Hematopoietic multipotent progenitor cell treated with erythropoietin and hydrocortisone succinate and interleukin-3 and kit ligand, for 15 days (in vitro differentiated cells): Measurements from ENCODE around the gene TAF4B.
"Not testable (repeated sequence)": the region's sequence is repeated elsewhere in the genome, so short reads cannot be mapped to it uniquely, and the experiment has no call there.

Experiments used
- DNase-seq: peaks from one replicate; pipeline ENCODE4 v3.0.0-alpha.2; 2015; ENCODE audit warnings: low spot score

The TAF4B gene, protein sequence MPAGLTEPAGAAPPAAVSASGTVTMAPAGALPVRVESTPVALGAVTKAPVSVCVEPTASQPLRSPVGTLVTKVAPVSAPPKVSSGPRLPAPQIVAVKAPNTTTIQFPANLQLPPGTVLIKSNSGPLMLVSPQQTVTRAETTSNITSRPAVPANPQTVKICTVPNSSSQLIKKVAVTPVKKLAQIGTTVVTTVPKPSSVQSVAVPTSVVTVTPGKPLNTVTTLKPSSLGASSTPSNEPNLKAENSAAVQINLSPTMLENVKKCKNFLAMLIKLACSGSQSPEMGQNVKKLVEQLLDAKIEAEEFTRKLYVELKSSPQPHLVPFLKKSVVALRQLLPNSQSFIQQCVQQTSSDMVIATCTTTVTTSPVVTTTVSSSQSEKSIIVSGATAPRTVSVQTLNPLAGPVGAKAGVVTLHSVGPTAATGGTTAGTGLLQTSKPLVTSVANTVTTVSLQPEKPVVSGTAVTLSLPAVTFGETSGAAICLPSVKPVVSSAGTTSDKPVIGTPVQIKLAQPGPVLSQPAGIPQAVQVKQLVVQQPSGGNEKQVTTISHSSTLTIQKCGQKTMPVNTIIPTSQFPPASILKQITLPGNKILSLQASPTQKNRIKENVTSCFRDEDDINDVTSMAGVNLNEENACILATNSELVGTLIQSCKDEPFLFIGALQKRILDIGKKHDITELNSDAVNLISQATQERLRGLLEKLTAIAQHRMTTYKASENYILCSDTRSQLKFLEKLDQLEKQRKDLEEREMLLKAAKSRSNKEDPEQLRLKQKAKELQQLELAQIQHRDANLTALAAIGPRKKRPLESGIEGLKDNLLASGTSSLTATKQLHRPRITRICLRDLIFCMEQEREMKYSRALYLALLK

DNA sequence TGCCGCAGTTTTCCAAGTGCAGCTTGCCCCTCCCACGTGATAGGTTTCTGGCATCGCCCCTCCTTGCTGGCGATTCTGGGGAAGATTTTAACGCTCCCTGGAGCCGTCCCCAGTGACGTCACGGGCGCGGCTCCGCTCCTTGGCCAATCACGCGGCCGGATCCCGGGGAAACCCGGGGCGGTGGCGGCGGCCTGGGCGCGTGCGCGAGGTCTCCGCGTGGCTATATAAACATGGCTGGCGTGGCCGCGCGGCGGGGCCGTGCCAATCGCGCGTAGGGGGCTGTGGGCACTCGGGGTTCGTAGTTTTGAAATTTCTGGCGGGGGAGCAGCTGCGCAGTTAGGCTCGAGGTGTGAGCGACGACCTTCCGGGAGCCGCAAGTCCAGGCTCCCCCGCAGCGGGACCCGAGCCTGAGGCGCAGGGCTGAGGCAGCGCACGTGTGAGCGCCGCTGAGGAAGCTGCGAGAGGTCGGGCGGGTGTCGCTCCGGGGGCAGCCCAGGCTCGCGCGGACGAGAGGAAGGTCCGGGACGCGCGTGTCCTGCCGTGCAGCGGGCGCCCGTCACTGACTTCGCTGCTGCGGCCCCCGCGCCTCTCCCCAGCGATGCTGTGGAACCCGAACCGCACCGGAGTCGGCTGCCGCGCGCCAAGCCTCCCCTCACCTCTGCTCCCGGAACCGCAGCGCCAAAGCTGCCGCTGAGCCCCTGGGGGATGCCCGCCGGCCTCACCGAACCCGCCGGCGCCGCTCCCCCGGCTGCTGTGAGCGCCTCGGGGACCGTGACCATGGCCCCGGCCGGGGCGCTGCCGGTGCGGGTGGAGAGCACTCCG is at the start of gene TAF4B:
TAF4B (plus strand) TSS at position 217 of the 822 bp plus-strand sequence; CDS start at position 706, 489 bp downstream.
- DNase-seq: peak; percentile 92

DNA sequence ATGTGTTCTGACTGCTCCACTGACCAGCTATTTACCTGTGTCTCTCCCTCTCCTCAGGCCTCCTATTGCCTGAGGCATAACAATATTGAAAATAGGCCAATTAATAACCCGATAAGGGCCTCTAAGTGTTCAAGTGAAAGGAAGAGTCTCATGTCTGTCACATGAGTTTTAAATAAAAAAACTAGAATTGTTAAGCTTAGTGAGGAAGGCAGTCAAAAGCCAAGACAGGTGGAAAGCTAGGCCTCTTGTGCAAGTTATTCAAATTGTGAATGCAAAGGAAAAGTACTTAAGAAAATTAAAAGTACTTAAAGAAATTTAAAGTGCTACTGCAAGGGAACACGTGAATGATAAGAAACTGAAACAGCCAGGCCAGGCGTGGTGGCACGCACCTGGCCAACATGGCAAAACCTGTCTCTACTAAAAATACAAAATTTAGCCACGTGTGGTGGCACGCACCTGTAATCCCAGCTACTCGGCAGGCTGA is 44.9 kb upstream of the TAF4B start:
- no peak for DNase-seq

DNA sequence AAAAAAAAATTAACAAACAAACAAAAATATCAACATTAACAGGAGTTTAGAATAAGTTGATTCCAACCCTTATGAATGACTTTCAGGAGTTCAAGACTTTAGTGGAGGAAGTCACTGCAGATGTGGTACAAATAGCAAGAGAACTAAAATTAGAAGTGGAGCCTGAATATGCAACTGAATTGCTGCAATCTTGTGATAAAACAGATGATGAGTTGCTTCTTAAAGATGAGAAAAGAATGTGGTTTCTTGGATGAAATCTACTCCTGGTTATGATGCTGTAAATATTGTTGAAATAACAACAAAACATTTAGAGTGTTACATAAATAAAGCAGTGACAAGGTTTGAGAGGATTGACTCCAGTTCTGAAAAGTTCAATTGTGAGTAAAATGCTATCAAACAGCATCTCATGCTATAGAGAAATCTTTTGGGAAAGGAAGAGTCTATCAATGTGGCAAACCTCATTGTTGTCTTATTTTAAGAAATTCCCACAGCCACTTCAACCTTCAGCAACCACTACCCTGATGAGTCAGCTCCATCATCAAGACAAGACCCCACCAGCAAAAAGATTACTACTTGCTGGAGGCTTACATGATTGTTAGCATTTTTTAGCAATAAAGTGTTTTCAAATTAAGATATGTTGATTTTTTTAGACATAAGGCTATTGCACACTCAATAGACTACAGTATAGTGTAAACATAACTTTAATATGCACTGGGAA is 42.7 kb upstream of the TAF4B start:
- no peak for DNase-seq

DNA sequence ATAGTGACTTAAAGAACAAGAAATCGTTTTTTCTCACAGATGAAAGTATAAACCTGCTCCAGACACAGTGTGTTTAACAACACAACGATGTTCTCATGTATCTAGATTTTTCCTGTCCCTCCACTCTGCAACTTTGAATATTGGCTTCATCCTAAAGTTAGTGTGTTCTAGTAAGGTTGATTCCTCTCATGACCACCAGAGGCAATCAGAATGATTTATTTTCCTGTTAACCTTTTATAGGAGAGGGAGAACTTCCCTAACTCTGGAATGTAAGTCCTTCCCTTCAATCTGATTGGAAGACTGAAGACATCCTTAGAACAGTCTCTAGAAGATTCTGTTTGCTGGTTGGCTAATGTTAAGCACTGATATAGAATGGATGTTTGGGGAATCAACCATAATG is 41.0 kb upstream of the TAF4B start:
- no peak for DNase-seq

DNA sequence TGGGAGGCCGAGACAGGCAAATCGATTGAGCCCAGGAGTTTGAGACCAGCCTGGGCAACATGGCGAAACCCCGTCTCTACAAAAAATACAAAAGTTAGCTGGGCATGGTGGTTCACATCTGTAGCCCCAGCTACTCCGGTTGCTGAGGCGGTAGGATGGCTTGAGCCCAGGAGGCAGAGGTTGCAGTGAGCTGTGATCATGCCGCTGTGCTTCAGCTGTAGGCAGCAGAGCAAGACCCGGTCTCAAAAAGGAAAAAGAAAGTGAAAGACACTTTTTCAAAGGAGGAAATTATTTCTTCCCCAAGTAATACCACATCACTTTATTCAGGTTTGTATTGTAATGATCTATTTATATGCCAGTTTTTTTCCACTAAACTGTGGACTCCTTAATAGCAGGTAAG is 35.7 kb upstream of the TAF4B start:
- no peak for DNase-seq

DNA sequence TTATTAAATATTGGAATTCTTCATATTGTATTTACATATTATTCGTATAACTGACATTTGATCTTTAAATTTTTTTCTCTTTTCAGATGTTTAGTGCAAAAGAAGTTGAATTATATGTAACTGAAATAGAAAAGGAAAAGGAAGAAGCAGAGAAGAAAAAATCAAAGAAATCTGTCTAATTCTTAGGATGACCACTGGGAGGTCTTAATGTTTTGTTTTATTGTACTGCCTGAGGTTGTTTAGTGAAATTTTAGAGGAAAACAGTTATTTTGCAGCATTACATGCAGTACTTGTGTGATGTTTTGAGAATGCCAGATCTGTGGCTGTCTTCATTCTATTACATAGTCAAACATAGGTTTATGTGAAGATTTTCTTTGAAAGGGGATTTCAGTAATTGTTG is 34.0 kb upstream of the TAF4B start:
- no peak for DNase-seq

DNA sequence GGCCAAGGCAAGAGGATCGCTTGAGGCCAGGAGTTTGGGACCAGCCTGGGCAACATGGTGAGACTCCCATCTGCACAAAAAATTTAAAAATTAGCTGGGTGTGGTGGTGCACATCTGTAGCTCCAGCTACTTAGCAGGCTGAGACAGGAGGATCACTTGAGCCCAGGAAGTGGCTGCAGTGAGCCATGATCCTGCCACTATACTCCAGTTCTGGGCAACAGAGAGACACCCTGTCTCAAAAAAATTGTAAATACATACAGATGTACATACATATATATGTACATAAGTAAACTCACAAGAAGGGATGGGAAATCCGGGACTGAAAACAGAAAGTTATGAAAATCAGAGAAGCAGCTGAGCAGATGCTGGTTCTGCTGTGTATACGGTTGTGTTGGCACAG is 29.6 kb upstream of the TAF4B start:
- no peak for DNase-seq

DNA sequence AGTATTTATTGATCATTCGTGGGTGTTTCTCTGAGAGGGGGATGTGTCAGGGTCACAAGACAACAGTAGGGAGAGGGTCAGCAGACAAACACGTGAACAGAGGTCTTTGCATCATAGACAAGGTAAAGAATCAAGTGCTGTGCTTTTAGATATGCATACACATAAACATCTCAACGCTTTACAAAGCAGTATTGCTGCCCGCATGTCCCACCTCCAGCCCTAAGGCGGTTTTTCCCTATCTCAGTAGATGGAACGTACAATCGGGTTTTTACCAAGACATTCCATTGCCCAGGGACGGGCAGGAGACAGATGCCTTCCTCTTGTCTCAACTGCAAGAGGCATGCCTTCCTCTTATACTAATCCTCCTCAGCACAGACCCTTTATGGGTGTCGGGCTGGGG is 24.2 kb upstream of the TAF4B start:
- DNase-seq: not testable (repeated sequence)

DNA sequence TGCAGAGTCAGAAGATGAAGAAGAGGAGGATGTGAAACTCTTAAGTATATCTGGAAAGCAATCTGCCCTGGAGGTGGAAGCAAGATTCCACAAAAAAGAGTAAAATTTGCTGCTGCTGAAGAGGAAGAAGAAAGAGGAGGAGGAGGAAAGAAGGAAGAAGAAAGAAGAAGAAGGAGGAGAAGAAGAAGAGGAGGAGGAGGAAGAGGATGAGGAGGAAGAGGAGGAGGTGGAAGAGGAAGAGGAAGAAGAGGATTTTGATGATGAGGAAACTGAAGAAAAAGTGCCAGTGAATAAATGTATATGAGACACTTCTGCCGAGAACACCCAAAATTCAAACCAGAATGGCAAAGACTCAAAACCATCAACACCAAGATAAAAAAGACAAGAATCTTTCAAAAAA is 20.9 kb upstream of the TAF4B start:
- no peak for DNase-seq

DNA sequence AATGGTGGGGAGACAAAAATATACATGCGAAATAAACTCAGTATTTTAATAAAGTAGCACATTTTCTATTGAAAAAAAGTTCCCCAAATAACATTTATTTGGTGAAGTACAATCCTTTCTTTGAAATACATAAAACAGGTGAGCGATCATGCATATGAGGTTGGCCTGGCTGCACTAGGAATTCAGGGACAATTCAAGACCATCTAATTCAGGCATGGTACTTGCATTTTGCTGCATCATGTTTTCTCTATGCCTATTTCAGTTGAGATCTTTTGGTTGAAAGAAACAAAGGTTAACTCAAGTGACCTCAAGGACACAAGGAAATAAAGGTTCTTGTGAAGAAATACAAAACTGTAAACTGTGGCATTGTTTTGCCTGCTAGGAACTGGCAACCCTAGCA is 19.8 kb upstream of the TAF4B start:
- no peak for DNase-seq

DNA sequence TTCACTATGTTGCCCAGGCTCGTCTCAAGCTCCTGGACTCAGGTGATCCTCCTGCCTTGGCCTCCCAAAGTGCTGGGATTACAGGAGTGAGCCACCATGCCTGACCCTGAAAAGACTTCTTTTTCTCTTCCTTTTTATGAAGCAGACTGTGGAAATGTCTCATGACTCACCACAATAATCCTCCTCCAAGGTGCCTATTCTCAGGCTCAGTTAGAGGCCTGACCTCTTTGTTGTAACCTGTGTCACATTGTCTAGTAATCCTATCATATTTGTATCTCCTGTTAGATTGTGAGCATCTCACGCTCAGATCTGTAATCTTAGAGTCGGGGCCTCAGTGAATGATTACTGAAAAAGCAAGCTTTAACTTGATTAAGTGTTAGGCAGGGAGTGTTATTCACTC is 18.3 kb upstream of the TAF4B start:
- DNase-seq: no peak

DNA sequence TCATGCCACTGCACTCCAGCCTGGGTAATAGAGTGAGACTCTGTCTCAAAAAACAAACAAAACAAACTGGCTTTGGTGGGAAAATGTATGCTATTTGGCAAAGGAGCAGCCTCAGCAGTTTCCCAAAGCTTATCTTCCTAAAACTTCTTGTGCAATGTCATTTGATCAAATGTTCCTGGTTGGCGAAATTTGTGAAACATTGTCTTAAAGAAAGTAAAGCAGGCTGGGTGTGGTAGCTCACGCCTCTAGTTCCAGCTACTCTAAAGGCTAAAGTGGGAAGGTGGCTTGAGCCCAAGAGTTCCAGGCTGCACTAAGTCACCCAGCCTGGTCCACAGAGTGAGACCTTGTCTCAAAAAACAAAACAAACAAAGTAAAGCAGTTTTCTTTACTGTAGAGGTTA is 17.3 kb upstream of the TAF4B start:
- no peak for DNase-seq

DNA sequence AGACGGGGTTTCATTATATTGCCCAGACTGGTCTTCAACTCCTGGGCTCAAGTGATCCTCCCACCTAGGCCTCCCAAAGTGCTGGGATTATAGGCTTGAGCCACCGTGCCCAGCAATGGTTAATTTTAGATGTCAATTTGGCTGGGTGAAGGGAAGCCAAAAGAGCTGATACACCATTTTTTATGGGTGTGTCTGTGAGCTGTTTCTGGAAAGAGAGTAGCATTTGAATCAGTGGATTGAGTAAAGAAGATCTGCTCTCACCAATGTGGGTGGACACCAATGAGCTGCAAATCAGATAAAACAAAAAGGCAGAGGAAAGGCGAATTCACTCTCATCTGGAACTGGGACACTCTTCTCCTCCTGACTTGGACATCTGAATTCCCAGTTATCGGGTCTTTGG is 16.1 kb upstream of the TAF4B start:
- DNase-seq: no peak

DNA sequence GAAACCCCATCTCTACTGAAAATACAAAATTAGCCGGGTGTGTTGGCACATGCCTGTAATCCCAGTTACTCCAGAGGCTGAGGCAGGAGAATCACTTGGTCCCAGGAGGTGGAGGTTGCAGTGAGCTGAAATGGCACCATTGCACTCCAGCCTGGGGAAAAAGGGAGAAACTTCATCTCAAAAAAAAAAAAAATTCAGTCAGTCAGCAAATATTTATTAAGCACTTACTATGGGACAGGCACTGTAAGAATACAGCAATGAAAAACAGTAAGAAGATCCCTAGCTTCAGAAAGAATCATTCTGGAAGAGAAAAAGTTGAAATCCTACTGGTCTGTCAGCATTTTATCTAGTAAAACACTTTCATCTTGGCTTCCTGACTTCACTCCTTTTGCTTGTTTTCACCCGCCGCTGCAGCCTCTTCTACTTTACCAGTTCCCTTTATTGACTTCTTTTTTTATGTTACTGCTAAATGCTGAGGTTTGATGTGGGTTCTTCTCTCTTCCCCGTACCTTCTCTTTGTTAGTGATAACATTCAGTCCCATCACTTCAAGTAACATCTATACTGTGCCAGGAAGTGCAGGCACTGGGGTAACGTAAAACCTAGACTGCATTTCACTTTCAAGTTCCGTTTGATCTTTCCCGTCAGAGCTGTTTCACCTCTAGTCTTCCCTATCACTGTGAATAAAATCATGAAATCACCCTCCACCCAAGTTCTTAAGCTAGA is 10.8 kb upstream of the TAF4B start:
- DNase-seq: no peak

DNA sequence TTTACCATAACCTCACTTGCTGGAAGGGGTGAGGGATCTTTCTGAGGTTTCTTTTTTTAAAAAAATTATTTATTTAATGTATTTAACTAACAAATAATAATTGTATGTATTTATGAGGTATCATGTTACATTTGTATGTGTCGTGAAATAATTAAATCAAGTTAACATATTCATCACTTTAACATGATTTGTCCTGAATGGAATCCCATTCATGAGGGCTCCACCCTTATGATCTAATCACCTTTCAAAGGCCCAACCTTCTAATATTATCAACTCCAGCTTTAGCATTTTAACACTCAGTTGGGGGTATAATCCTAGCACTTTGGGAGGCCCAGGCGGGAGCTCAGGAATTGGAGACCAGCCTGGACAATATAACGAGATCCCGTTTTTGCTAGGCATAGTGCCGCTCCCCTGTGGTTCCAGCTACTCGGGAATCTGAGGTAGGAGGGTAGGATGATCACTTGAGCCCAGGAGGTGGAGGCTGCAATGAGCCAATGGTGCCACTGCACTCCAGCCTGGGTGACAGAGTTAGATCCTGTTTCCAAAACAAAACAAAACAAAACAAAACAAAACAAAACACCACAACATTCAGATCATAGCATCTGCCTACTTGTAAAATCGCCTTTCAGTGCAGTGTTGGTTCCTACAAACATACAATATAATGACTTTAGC is 1.1 kb upstream of the TAF4B start:
- no peak for DNase-seq

DNA sequence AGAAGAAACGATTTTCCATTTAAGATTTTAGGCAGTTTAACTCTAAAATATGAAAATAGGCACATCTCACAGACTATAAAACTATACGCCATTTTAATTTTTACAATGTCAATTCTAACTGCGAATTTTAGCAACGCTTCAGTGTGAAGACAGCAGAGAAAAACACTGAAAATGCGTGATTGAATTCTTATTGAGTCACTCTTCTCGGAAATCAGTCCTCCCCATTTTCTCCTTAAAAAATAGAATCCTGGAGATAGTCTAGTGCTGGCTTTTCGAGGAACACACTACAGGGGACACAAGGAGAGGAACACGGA is 373 bp upstream of the TAF4B start:
- no peak for DNase-seq

DNA sequence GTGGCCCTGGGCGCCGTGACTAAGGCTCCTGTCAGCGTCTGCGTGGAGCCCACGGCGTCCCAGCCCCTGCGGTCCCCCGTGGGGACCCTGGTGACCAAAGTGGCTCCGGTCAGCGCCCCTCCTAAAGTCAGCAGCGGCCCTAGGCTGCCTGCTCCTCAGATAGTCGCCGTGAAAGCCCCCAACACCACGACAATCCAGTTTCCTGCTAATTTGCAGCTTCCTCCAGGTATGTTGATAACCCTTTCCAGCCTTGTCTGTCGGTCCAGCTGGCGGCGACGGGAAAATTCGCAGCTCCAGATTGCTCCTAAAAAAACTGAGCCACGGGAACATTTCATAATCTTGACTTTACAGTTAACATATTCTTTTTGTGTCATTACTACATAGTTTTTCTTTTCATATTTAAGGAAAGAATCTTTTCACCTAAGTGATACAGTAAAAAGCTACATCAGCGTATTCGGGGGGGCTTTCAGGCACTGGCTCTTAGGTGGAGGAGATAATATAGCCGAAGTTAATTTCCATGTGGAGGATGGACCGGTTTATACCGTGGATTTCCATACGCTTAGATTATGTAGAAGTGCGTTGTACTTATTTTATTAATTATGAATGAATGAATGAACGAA is 916 bp downstream of the TAF4B start:
- no peak for DNase-seq

DNA sequence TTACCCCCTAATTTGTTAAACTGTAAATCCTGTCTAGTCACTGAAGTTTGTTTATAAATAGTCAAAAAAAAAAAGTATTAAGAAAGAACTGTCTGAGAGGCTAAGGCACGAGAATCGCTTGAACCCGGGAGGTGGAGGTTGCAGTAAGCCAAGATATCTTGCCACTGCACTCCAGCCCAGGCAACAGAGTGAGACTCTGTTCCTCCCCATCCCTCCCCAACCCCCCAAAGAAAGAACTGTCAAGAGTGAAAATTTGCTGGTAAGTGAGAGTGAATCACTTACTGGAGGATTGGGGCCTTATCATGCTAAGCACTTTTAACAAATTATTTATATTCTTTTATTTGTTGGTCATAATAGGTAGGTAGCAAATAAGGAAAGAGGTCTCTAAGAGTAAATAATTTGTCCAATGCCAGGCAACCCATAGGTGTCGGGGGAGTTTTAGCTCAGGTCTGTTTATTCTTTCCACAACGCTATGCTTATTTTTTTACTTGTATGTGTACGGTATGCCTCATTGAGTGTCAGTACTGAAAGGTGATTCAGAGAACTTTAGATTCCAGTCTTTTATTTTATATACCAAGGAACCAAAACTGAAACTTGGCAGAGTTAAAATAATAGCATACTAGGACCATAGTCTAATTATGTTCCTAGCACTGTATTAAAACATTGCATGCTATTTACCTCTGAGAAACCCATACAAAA is 2.5 kb downstream of the TAF4B start:
- no peak for DNase-seq

DNA sequence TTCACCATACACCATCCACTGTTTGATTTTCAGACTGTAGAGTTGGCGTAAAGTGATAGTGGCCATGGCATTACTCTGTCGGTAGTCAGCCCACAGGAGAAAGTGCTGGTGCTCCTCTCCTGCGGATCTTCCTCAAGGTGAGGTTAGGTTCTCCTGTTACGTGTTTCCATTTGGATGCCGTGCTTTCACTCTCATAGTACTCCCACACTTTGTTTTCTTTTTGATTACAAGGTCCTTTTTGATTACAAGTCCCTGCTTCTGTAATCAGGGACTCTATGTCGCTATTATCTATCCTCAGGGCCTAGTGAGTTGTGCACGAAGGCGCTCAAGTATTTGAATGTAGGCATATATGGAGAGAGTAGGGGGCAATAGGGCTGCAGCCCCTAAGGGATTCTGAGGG is 4.3 kb downstream of the TAF4B start:
- no peak for DNase-seq

DNA sequence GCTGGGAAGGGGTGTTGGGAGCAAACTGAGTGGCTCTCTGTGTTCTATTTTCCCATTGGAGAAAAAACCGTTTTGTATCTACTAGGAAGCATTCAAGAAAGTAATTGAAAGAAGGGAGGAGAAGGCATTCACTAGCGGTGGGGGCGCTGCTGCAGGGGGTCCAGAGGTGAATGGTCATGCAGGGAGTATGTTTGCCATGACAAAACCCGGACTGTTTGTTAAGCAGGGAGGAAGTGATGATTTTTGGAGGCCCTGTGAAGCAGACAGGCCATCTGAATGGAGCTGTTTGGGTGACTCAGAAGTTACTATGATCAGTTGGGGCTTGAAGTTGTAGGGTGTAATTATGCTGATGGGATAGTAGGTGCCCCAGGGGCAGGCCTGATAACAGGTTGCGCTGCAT is 7.0 kb downstream of the TAF4B start:
- DNase-seq: no peak
